Neutrophil (primary cell): Measurements from ENCODE around the gene RPL10A.
"Not testable (repeated sequence)": the region's sequence is repeated elsewhere in the genome, so short reads cannot be mapped to it uniquely, and the experiment has no call there.

Source experiments
- H3K27ac ChIP-seq: fragments of 200-600 bp; sonication (generic); 2 replicates; pipeline ENCODE4 v1.5.1; 2016; ENCODE audit warnings: mild to moderate bottlenecking, moderate library complexity
- H3K27me3 ChIP-seq: fragments of 200-600 bp; sonication (generic); 2 replicates; pipeline ENCODE4 v1.6.0; 2016; ENCODE audit warnings: mild to moderate bottlenecking
- H3K36me3 ChIP-seq: fragments of 200-600 bp; sonication (generic); 2 replicates; pipeline ENCODE4 v1.5.1; 2017
- H3K4me1 ChIP-seq, 2 experiments: fragments of 200-600 bp in 1 of 2; sonication (generic) in 1 of 2; 1 replicate in 1 of 2; 2 replicates in 1 of 2; pipeline versions ENCODE4 v1.5.1 to v1.6.1; 2013 to 2016; ENCODE audit warnings: low read depth in 1 of 2, low read length in 1 of 2, mild to moderate bottlenecking in 1 of 2, moderate library complexity in 1 of 2; ENCODE audit not compliant: control insufficient read depth in 1 of 2, insufficient read depth in 1 of 2
- H3K4me3 ChIP-seq, 2 experiments: fragments of 200-600 bp in 1 of 2; sonication (generic) in 1 of 2; 1 replicate in 1 of 2; 2 replicates in 1 of 2; pipeline ENCODE4 v1.5.1; 2013 to 2016; ENCODE audit warnings: low read depth in 1 of 2, low read length in 1 of 2, mild to moderate bottlenecking in 1 of 2, moderate library complexity in 1 of 2
- H3K9me3 ChIP-seq: fragments of 200-600 bp; sonication (generic); 2 replicates; pipeline ENCODE4 v1.5.1; 2016
- TF ChIP-seq, protein P1 (sequence below): fragments of 200-600 bp; sonication (generic); IDR thresholded peaks from 2 replicates; pipeline ENCODE4 v1.5.1; 2016; ENCODE audit warnings: antibody characterized with exemption

RPL10A gene

DNA sequence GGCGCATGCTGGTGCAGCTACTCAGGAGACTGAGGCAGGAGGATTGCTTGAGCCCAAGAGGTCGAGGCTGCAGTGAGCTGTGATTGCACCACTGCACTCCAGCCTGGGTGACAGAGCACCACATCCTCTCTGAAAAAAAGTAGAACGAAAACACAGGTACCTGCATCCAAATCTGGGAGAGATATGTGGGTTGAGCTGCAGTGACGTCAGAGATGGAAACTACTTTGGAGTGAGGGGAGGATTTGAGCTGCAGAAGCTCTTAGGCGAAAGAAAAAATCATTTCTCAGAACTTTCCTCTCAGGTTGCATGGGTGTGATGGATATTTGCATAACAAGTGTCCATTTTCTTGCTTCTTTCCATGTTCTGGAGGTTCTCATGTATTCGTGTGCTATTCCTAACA, 48.5 kb downstream of the RPL10A start:
- Histone ChIP-seq H3K4me1 (no peaks in the 10 kb centered on the region), H3K36me3 (no peaks in the 10 kb centered on the region), H3K9me3 (no peaks in the 10 kb centered on the region), H3K4me3 (no peak overlapping the region), H3K27me3 (peaks cover 29% of the 10 kb centered on the region), H3K27ac (no peak overlapping the region)
- TF ChIP-seq, protein P1, sequence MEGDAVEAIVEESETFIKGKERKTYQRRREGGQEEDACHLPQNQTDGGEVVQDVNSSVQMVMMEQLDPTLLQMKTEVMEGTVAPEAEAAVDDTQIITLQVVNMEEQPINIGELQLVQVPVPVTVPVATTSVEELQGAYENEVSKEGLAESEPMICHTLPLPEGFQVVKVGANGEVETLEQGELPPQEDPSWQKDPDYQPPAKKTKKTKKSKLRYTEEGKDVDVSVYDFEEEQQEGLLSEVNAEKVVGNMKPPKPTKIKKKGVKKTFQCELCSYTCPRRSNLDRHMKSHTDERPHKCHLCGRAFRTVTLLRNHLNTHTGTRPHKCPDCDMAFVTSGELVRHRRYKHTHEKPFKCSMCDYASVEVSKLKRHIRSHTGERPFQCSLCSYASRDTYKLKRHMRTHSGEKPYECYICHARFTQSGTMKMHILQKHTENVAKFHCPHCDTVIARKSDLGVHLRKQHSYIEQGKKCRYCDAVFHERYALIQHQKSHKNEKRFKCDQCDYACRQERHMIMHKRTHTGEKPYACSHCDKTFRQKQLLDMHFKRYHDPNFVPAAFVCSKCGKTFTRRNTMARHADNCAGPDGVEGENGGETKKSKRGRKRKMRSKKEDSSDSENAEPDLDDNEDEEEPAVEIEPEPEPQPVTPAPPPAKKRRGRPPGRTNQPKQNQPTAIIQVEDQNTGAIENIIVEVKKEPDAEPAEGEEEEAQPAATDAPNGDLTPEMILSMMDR, result no peak

DNA sequence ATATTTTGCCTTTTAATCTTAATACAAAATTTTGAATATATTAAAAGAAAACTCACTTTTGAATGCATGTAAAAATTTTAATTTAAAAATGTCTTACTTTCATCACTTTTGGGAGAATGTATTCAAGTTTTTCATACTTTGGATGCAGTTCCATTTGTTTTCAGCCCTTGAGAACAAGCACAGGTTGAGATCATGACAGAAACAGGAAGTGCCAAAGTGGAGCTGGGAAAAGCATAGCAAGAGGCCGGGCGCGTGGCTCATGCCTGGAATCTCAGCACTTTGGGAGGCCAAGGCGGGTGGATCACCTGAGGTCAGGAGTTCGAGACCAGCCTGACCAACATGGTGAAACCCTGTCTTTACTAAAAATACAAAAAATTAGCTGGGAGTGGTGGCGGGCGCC, 49.8 kb downstream of the RPL10A start:
- H3K27me3 ChIP-seq, result peaks cover 17% of the 10 kb centered on the region
- not testable (repeated sequence) for H3K4me1 ChIP-seq, H3K27ac ChIP-seq, H3K4me3 ChIP-seq, H3K9me3 ChIP-seq, H3K36me3 ChIP-seq

DNA sequence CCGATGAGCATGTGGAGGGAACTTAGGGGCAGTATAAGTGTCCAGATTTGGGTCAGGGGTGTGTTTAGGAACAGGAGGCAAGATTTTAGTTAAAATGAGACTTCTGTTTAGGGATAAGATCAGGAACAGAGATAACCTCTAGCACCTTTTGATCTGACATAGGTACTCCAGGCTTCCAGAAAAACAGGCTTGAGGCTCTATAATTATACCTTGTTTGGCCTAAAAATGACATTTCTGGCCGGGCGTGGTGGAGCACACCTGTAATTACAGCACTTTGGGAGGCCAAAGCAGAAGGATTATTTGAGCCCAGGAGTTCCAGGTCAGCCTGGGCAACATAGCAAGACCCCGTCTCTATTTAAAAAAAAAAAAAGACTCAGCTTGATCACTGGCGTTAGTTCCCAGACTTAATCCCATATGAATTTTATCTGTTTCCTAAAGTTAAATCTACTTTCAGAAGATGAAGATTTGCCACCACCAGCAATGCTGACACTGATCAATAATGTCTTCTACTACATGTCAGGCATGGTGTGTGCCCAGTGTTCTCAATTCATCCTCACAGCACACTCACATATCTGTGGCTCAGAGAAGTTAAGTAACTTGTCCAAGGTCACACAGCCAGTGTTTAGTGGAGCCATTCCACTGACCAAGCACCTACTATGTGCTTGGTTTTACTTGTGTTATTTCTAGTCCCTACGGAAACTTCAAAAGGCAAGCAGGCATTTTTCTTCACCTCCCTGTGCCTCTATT, 50.5 kb downstream of the RPL10A start:
- Histone ChIP-seq H3K36me3 (no peaks in the 10 kb centered on the region), H3K27me3 (peaks cover 11% of the 10 kb centered on the region)

DNA sequence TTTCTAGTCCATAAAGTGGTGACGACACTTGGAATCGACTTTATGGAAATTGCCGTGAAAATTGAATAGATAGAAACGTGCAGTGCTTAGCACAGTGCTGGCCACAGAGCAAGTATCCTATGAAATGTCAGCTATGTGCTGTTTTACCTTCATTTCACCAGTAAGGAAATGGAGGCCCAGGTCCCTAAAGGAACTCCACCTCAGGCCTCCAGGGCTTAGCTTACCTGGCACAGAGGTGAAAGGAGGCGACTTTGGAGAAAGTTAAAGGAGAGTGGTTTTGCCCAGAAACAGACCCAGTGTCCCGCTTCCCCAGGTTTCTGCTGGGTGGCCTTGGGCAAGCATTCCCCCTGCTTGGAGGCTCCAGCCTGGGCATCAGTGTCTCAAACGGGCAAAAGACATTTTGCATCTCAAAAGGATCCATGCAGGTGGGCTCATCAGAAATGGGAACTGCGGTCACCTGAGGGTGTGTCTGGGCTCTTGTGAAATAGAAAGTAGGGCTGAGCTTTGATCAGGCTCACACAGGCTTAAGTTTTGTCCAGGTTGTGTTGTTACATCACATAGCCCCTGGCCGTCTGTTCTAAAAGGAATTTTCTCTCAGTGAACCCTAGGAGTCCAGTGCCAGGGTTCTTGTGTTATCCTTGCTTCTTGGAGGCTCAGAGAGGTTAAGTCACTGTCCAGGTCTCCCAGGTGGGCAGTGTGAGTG, 51.3 kb downstream of the RPL10A start:
- Histone ChIP-seq H3K4me1 (peaks cover 6 to 10% of the 10 kb centered on the region in 2 experiments), H3K27me3 (peaks cover 4% of the 10 kb centered on the region), H3K4me3 (no peak overlapping the region), H3K36me3 (no peaks in the 10 kb centered on the region), H3K9me3 (no peaks in the 10 kb centered on the region), H3K27ac (no peak overlapping the region)
- TF ChIP-seq, protein P1, result no peak

More for the DNA sequence above, 50.5 kb downstream of the RPL10A start:
- Histone ChIP-seq H3K27ac (no peak overlapping the region), H3K4me3 (no peak overlapping the region), H3K9me3 (no peaks in the 10 kb centered on the region), H3K4me1 (peaks cover 6 to 10% of the 10 kb centered on the region in 2 experiments)
- TF ChIP-seq, protein P1, result no peak
